Endodermal cell (in vitro differentiated cells): Measurements from ENCODE around the gene SYMPK. TPM values are rescaled to one million over a fixed set of nuclear protein-coding genes. Genes with fewer than 3 reads are reported as not detected.

Source experiments
- DNase-seq: peaks from one replicate; pipeline ENCODE4 v3.0.0-alpha.2; 2017
- H3K27ac ChIP-seq: 2 replicates; pipeline ENCODE4 v1.5.1; 2013; ENCODE audit warnings: mild to moderate bottlenecking, low read depth, low read length, moderate library complexity
- H3K27me3 ChIP-seq: 2 replicates; pipeline ENCODE4 v1.6.1; 2013; ENCODE audit warnings: mild to moderate bottlenecking, low read length, moderate library complexity; ENCODE audit not compliant: insufficient read depth, control insufficient read depth, poor library complexity, severe bottlenecking
- H3K36me3 ChIP-seq: 2 replicates; pipeline ENCODE4 v1.7.0; 2013; ENCODE audit warnings: mild to moderate bottlenecking, low read length, moderate library complexity; ENCODE audit not compliant: control insufficient read depth, insufficient read depth
- H3K4me1 ChIP-seq: one replicate; pipeline ENCODE4 v1.7.0; 2013; ENCODE audit warnings: low read length; ENCODE audit not compliant: control insufficient read depth, insufficient read depth
- H3K4me3 ChIP-seq: 2 replicates; pipeline ENCODE4 v1.5.1; 2013; ENCODE audit warnings: mild to moderate bottlenecking, low read length, moderate library complexity
- H3K9ac ChIP-seq: 2 replicates; pipeline ENCODE4 v1.6.1; 2013; ENCODE audit warnings: mild to moderate bottlenecking, low read length, moderate library complexity; ENCODE audit not compliant: poor library complexity, severe bottlenecking; ENCODE audit errors: extremely low read depth
- H3K9me3 ChIP-seq: 2 replicates; pipeline ENCODE4 v1.6.1; 2013; ENCODE audit warnings: mild to moderate bottlenecking, low read length, moderate library complexity; ENCODE audit not compliant: control insufficient read depth
- H3K27ac Mint-ChIP-seq: 2 replicates; pipeline ENCODE4 v1.8.0; 2020; ENCODE audit warnings: mixed read lengths
- H3K27me3 Mint-ChIP-seq: 2 replicates; pipeline ENCODE4 v1.8.0; 2021; ENCODE audit warnings: mild to moderate bottlenecking, mixed read lengths; ENCODE audit not compliant: insufficient read depth
- H3K36me3 Mint-ChIP-seq: 2 replicates; pipeline ENCODE4 v1.8.0; 2020; ENCODE audit warnings: low read depth, mixed read lengths
- H3K4me1 Mint-ChIP-seq: 2 replicates; pipeline ENCODE4 v1.8.0; 2020; ENCODE audit warnings: mixed read lengths
- H3K4me3 Mint-ChIP-seq: 2 replicates; pipeline ENCODE4 v1.8.0; 2020; ENCODE audit warnings: mild to moderate bottlenecking, moderate library complexity, mixed read lengths
- H3K9me3 Mint-ChIP-seq: 2 replicates; pipeline ENCODE4 v1.8.0; 2020; ENCODE audit warnings: mild to moderate bottlenecking, mixed read lengths
- CTCF ChIP-seq: fragments of 200-600 bp; sonication (generic); conservative IDR thresholded peaks from 2 replicates; pipeline ENCODE4 v1.5.0; 2021; ENCODE audit warnings: antibody characterized with exemption, mild to moderate bottlenecking
- WGBS, 2 experiments: methylation state at CpG; one replicate each; pipeline versions ENCODE4 v1.1.5 to v1.1.7; 2013; ENCODE audit warnings: missing lambda C conversion rate in 2 of 2, mixed read lengths in 1 of 2; ENCODE audit not compliant: insufficient coverage in 1 of 2, insufficient read length in 1 of 2; 5-methylcytosine and 5-hydroxymethylcytosine counted together
- total RNA-seq, 2 donors: library from RNA; stranded (reverse); fragmentation: NEBNext Ultra II Directional in 1 of 2; extraction: Animal tissue kit (Norgen Biotek cat#: 25700) in 1 of 2; gene quantifications; 2 replicates in 1 of 2; 3 replicates in 1 of 2; pipeline ENCODE4 v1.2.1, GENCODE V29; 2021

Gene SYMPK
- total RNA-seq, 2 donors from 2014 or later: 104 to 119 TPM

GRCh38 chr19:45805719-45806118 lies 57.2 kb downstream of the SYMPK start:
- Histone ChIP-seq H3K4me1 (no peaks in the 10 kb centered on the region), H3K4me3 (no peak overlapping the region), H3K27me3 (no peaks in the 10 kb centered on the region), H3K9ac (no peak overlapping the region), H3K27ac (no peak overlapping the region), H3K36me3 (no peaks in the 10 kb centered on the region), H3K9me3 (no peaks in the 10 kb centered on the region)
- no peak for DNase-seq
- TF ChIP-seq CTCF: no peak
- Mint-ChIP-seq H3K27me3 (peaks cover 18% of the 10 kb centered on the region), H3K27ac (no peak overlapping the region), H3K36me3 (no peaks in the 10 kb centered on the region), H3K4me3 (no peak overlapping the region), H3K9me3 (no peaks in the 10 kb centered on the region), H3K4me1 (no peaks in the 10 kb centered on the region)

- TF ChIP-seq CTCF: no peak
- Mint-ChIP-seq H3K9me3 (no peaks in the 10 kb centered on the region), H3K4me3 (no peak overlapping the region), H3K27ac (no peak overlapping the region), H3K36me3 (no peaks in the 10 kb centered on the region), H3K27me3 (peaks cover 18% of the 10 kb centered on the region), H3K4me1 (no peaks in the 10 kb centered on the region)
- 94 to 96% methylated on average over 5 to 8 of the region's 8 CpGs for WGBS, 2 experiments
- Histone ChIP-seq H3K4me1 (no peaks in the 10 kb centered on the region), H3K9me3 (no peaks in the 10 kb centered on the region), H3K27me3 (no peaks in the 10 kb centered on the region), H3K9ac (no peak overlapping the region), H3K4me3 (no peak overlapping the region), H3K27ac (no peak overlapping the region), H3K36me3 (no peaks in the 10 kb centered on the region)
- no peak for DNase-seq
Measured at GRCh38 chr19:45804959-45805230, 58.1 kb downstream of the SYMPK start.

- H3K9me3 Mint-ChIP-seq: no peaks in the 10 kb centered on the region
- H3K4me3 Mint-ChIP-seq: no peak overlapping the region
- H3K36me3 Mint-ChIP-seq: no peaks in the 10 kb centered on the region
- H3K27ac Mint-ChIP-seq: no peak overlapping the region
- no peaks in the 10 kb centered on the region for H3K4me1 ChIP-seq
- no peaks in the 10 kb centered on the region for H3K9me3 ChIP-seq
- DNase-seq: no peak
- H3K4me3 ChIP-seq: no peak overlapping the region
- no peaks in the 10 kb centered on the region for H3K36me3 ChIP-seq
- H3K27me3 Mint-ChIP-seq: peaks cover 20% of the 10 kb centered on the region
- no peaks in the 10 kb centered on the region for H3K27me3 ChIP-seq
- no peak for TF ChIP-seq CTCF
- no peak overlapping the region for H3K27ac ChIP-seq
- 92 to 97% methylated on average over 42 to 57 of the region's 57 CpGs for WGBS, 2 experiments
- H3K9ac ChIP-seq: no peak overlapping the region
- H3K4me1 Mint-ChIP-seq: no peaks in the 10 kb centered on the region
Measured at GRCh38 chr19:45804140-45804958, 58.6 kb downstream of the SYMPK start.
